GM12801 (cell line): ENCODE measurements around the gene PPP1R1C.

Source experiments
- CTCF ChIP-seq: IDR thresholded peaks from one replicate; pipeline ENCODE4 v1.5.1; 2011; ENCODE audit warnings: control low read depth; ENCODE audit not compliant: insufficient read length; ENCODE audit errors: extremely low read depth

Gene PPP1R1C

GRCh38 chr2:182166841-182167240 is 181.2 kb downstream of the PPP1R1C start:
- no peak for TF ChIP-seq CTCF
